HepG2 (cell line): ENCODE measurements around the gene UBL5. TPM values are rescaled to one million over a fixed set of nuclear protein-coding genes. Genes with fewer than 3 reads are reported as not detected.
A peak's percentile ranks its signal among the peaks of the same experiment; 100 is the strongest.

Experiments
- ATAC-seq: fragments of 200-7000 bp; cut with Tn5 transposase; 3 replicates; pipeline ENCODE4 v1.9.1; 2020; ENCODE audit warnings: mild to moderate bottlenecking, moderate library complexity
- BruUV-seq: library from RNA; stranded (reverse); fragments of 400-500 nt; replicated peaks from 2 replicates; lab custom pipeline; 2021; lab: Mats Ljungman, UMichigan
- CTCF ChIA-PET: fragments of 300-600 bp; formaldehyde crosslinking; extraction: SDS; loops from one replicate; lab custom pipeline; 2021; ENCODE audit warnings: low total read pairs, inconsistent platforms, low intra/inter-chr PET ratio; lab: Yijun Ruan, JAX
- POLR2A ChIA-PET: fragments of 350-600 bp; sonication (Branson Sonifier 250); formaldehyde crosslinking; loops from one replicate; lab custom pipeline; 2020; ENCODE audit warnings: antibody characterized with exemption, inconsistent platforms; lab: Yijun Ruan, JAX
- DNase-seq: peaks from one replicate; pipeline ENCODE4 v3.0.0-alpha.2; 2015; ENCODE audit warnings: low spot score
- FAIRE-seq: peaks from 3 replicates; lab custom pipeline; 2011; peaks lifted over from hg19 to GRCh38; lab: Jason Lieb, UNC
- H2AFZ ChIP-seq: one replicate; pipeline ENCODE4 v1.6.1; 2011; ENCODE audit warnings: low read length, inconsistent platforms
- H3K27ac ChIP-seq: fragments of 300-600 bp; 3 replicates; pipeline ENCODE4 v1.8.0; 2011; ENCODE audit warnings: mixed run types, mild to moderate bottlenecking, mixed read lengths, low read length, inconsistent platforms; ENCODE audit not compliant: insufficient read depth; ENCODE audit errors: extremely low read length
- H3K27me3 ChIP-seq, 2 experiments: fragments of 200-600 bp in 1 of 2; 2 replicates in 1 of 2; 3 replicates in 1 of 2; pipeline versions ENCODE4 v1.6.0 to v1.8.0; 2011; ENCODE audit warnings: low read length in 2 of 2, mild to moderate bottlenecking in 2 of 2, moderate library complexity in 2 of 2, inconsistent platforms in 1 of 2; ENCODE audit not compliant: insufficient read depth in 2 of 2, control insufficient read depth in 1 of 2
- H3K36me3 ChIP-seq, 2 experiments: fragments of 200-600 bp in 1 of 2; replicated peaks in 1 of 2; 2 replicates in 1 of 2; 3 replicates in 1 of 2; pipeline versions ENCODE4 v1.5.1 to v1.8.0; 2011; ENCODE audit warnings: low read length in 2 of 2, inconsistent platforms in 1 of 2; ENCODE audit not compliant: insufficient read depth in 2 of 2, control insufficient read depth in 1 of 2
- H3K4me1 ChIP-seq: 2 replicates; pipeline ENCODE4 v1.5.1; 2012; ENCODE audit warnings: low read length, inconsistent platforms; ENCODE audit not compliant: insufficient read depth
- H3K4me2 ChIP-seq: 2 replicates; pipeline ENCODE4 v1.6.0; 2011; ENCODE audit warnings: low read depth, low read length, inconsistent platforms
- H3K4me3 ChIP-seq, 3 experiments: fragments of 200-600 bp in 1 of 3; sonication (generic), shearing (Covaris generic) in 1 of 3; replicated peaks in 1 of 3; 2 replicates each; pipeline ENCODE4 v1.5.1; 2011 to 2016; ENCODE audit warnings: low read length in 3 of 3, inconsistent platforms in 2 of 3, low read depth in 2 of 3, mild to moderate bottlenecking in 2 of 3, control low read depth in 1 of 3, mixed read lengths in 1 of 3; ENCODE audit not compliant: insufficient read depth in 1 of 3
- H3K79me2 ChIP-seq: one replicate; pipeline ENCODE4 v1.6.1; 2011; ENCODE audit warnings: low read length, inconsistent platforms; ENCODE audit not compliant: insufficient read depth
- H3K9ac ChIP-seq: 2 replicates; pipeline ENCODE4 v1.6.0; 2011; ENCODE audit warnings: mild to moderate bottlenecking, low read depth, low read length, inconsistent platforms; ENCODE audit not compliant: insufficient read depth
- H3K9me3 ChIP-seq: 2 replicates; pipeline ENCODE4 v1.5.1; 2012; ENCODE audit warnings: mild to moderate bottlenecking, low read length
- H4K20me1 ChIP-seq: 2 replicates; pipeline ENCODE4 v1.6.0; 2011; ENCODE audit warnings: inconsistent platforms, mild to moderate bottlenecking, low read length, moderate library complexity; ENCODE audit not compliant: insufficient read depth
- AGO2 ChIP-seq: fragments of 200-400 bp; formaldehyde crosslinking; optimal IDR thresholded peaks from 2 replicates; pipeline ENCODE3; 2017; ENCODE audit warnings: mild to moderate bottlenecking, low read depth, low read length, moderate library complexity
- BCLAF1 ChIP-seq: fragments of 450-650 bp; IDR thresholded peaks from 2 replicates; pipeline ENCODE4 v1.6.1; 2017; ENCODE audit warnings: mild to moderate bottlenecking
- LCORL ChIP-seq, 2 experiments: fragments of 450-650 bp in 1 of 2; sonication (generic) in 1 of 2; formaldehyde crosslinking in 1 of 2; IDR thresholded peaks; 2 replicates each; pipeline versions ENCODE4 v1.5.0 to v1.6.1; 2017 to 2020; ENCODE audit warnings: antibody characterized with exemption in 1 of 2, missing genetic modification reagents in 1 of 2
- MATR3 ChIP-seq: sonication (generic); formaldehyde crosslinking; IDR thresholded peaks from 2 replicates; pipeline ENCODE4 v1.4.0; 2020; ENCODE audit warnings: missing genetic modification reagents
- MEIS1 ChIP-seq: sonication (generic); formaldehyde crosslinking; IDR thresholded peaks from 2 replicates; pipeline ENCODE4 v1.9.0; 2021; ENCODE audit warnings: mild to moderate bottlenecking, missing genetic modification reagents, moderate library complexity, borderline replicate concordance
- NFE2L2 ChIP-seq: fragments of 150-350 bp; IDR thresholded peaks from 2 replicates; pipeline ENCODE4 v1.6.1; 2014; ENCODE audit warnings: low read length
- PHF21A ChIP-seq: sonication (generic); formaldehyde crosslinking; IDR thresholded peaks from 2 replicates; pipeline ENCODE4 v1.5.0; 2020; ENCODE audit warnings: mild to moderate bottlenecking, missing genetic modification reagents
- RFX5 ChIP-seq: IDR thresholded peaks from 2 replicates; pipeline ENCODE4 v1.6.1; 2011; ENCODE audit warnings: low read depth, low read length, improper control_type of control experiment
- SIN3A ChIP-seq: IDR thresholded peaks from 2 replicates; pipeline ENCODE4 v1.6.1; 2011; ENCODE audit warnings: low read depth, mild to moderate bottlenecking, control low read depth, low read length, borderline replicate concordance
- ZNF543 ChIP-seq: sonication (generic); formaldehyde crosslinking; IDR thresholded peaks from 2 replicates; pipeline ENCODE4 v1.4.0; 2020; ENCODE audit warnings: mild to moderate bottlenecking, missing genetic modification reagents
- ZNF629 ChIP-seq: sonication (generic); formaldehyde crosslinking; conservative IDR thresholded peaks from 2 replicates; pipeline ENCODE4 v1.5.0; 2020; ENCODE audit warnings: missing genetic modification reagents
- ZSCAN9 ChIP-seq: IDR thresholded peaks from 2 replicates; pipeline ENCODE4 v1.6.1; 2016; ENCODE audit warnings: borderline replicate concordance
- WGBS: methylation state at CpG from one replicate; pipeline ENCODE4 v1.1.6; 2017; ENCODE audit warnings: low lambda C conversion rate; 5-methylcytosine and 5-hydroxymethylcytosine counted together
- in situ Hi-C: cut with HindIII; loops from 2 replicates; pipeline ENCODE4 v1.10.0; 2017; ENCODE audit warnings: low pct_unique_long_range_greater_than_20kb; ENCODE audit not compliant: extremely low pct_ligation_motif_present
- intact Hi-C: fragments of 100-400 bp; cut with micrococcal nuclease; formaldehyde crosslinking; loops from one replicate; pipeline ENCODE4 v1.10.0; 2022; ENCODE audit not compliant: unreplicated experiment
- polyA plus RNA-seq, 8 experiments: library from polyadenylated mRNA; depleted of rRNA in 3 of 8; stranded (reverse) in 7 of 8; unstranded in 1 of 8; fragments of >200 nt; fragmentation: Illumina TruSeq in 4 of 8; extraction: Trizol in 4 of 8; gene quantifications; 2 replicates each; pipeline versions ENCODE4 v1.2.1 to v1.2.3, GENCODE V29; 2011 to 2016; ENCODE audit warnings: low read depth in 4 of 8, missing spikeins in 1 of 8, mixed read lengths in 1 of 8; ENCODE audit not compliant: insufficient read depth in 1 of 8
- total RNA-seq, 5 experiments: library from RNA; depleted of rRNA; stranded (reverse); fragments of >200 nt; fragmentation: Illumina TruSeq; extraction: Trizol; gene quantifications; 2 replicates each; pipeline ENCODE4 v1.2.3, GENCODE V29; 2016; ENCODE audit warnings: low read depth in 1 of 5

UBL5 gene
- total and polyA plus RNA-seq, 2 of the 13 experiments (the other 11 are each of a cell fraction or from before 2014, with no cell fraction given) = 373 to 487 TPM

GRCh38 chr19:9836021-9836420, 8.3 kb downstream of the UBL5 start:
- intact Hi-C loops = no loop called here
- peak overlapping the region; percentile 84 to 98 (median 91) for H3K4me3 ChIP-seq
- H3K4me1 ChIP-seq = peaks cover 10% of the 10 kb centered on the region
- TF ChIP-seq ZNF629 = peak; percentile 68; the same call in 1 of the 2 replicates
- no peak for TF ChIP-seq ZSCAN9 (CRISPR knock-in tag)
- 0 out of 2 replicates have a peak, but pooled peaks have one; percentile 4 for TF ChIP-seq SIN3A
- no peak for TF ChIP-seq NFE2L2
- TF ChIP-seq PHF21A (CRISPR knock-in tag) = no peak
- TF ChIP-seq LCORL (IDR thresholded peaks at IDR 0.05) = no peak
- no peak for TF ChIP-seq LCORL (CRISPR knock-in tag; IDR thresholded peaks at IDR 0.05)
- TF ChIP-seq RFX5 = no peak
- TF ChIP-seq ZNF543 (CRISPR knock-in tag) = no peak
- TF ChIP-seq MATR3 (CRISPR knock-in tag) = no peak
- in situ Hi-C loops = no loop called here
- WGBS = 0% methylated on average over 3 of the region's 5 CpGs
- peak overlapping the region; percentile 28 for H3K27ac ChIP-seq
- H3K9ac ChIP-seq = peak overlapping the region; percentile 83
- H3K27me3 ChIP-seq = no peaks in the 10 kb centered on the region; a peak in 1 of 5 replicates
- H4K20me1 ChIP-seq = 0 out of 2 replicates have a peak, but pooled peaks cover 7% of the 10 kb centered on the region
- no peak for DNase-seq
- CTCF ChIA-PET = no interaction called here
- peaks cover 16% of the 10 kb centered on the region for H3K79me2 ChIP-seq
- no peak overlapping the region for H2AFZ ChIP-seq
- POLR2A ChIA-PET = no interaction called here
- no TSS peak for BruUV-seq
- H3K36me3 ChIP-seq = peaks cover 8 to 16% of the 10 kb centered on the region in 2 experiments
- peak; percentile 9; the same call in 1 of the 3 replicates for ATAC-seq
- peak overlapping the region; percentile 80 for H3K4me2 ChIP-seq
- no peaks in the 10 kb centered on the region for H3K9me3 ChIP-seq
- FAIRE-seq = no peak

- Histone ChIP-seq H3K4me3 (no peak overlapping the region), H3K27me3 (no peaks in the 10 kb centered on the region; a peak in 1 of 5 replicates), H3K36me3 (peaks cover 14 to 37% of the 10 kb centered on the region in 2 experiments), H3K4me1 (peaks cover 10% of the 10 kb centered on the region), H3K27ac (no peak overlapping the region), H2AFZ (no peak overlapping the region), H3K79me2 (peaks cover 14% of the 10 kb centered on the region), H4K20me1 (0 out of 2 replicates have a peak, but pooled peaks cover 7% of the 10 kb centered on the region), H3K9me3 (no peaks in the 10 kb centered on the region), H3K9ac (no peak overlapping the region), H3K4me2 (no peak overlapping the region)
- FAIRE-seq = no peak
- no peak for DNase-seq
- ChIA-PET CTCF (no interaction called here), POLR2A (no interaction called here)
- TF ChIP-seq BCLAF1 = no peak
- TF ChIP-seq AGO2 = peak; percentile 50
- TF ChIP-seq MEIS1 (CRISPR knock-in tag) = no peak
- intact Hi-C loops = no loop called here
- no TSS peak for BruUV-seq
- no peak for ATAC-seq
- WGBS = 90% methylated on average over 13 of the region's 15 CpGs
- in situ Hi-C loops = no loop called here
These were observed 10.6 kb downstream of the UBL5 start for GRCh38 chr19:9838324-9838723.
